GM12865 (cell line): ENCODE measurements around the gene IRX2.

Experiments
- DNase-seq: peaks from one replicate; pipeline ENCODE4 v3.0.0; 2010; ENCODE audit warnings: low read depth
- H3K4me3 ChIP-seq: 2 replicates; pipeline ENCODE4 v1.5.1; 2011; ENCODE audit warnings: mild to moderate bottlenecking, low read depth, low read length, control low read depth
- TF ChIP-seq, protein P1 (sequence below): IDR thresholded peaks from 2 replicates; pipeline ENCODE4 v1.5.1; 2011; ENCODE audit warnings: low read length, control low read depth, low read depth, inconsistent platforms; ENCODE audit not compliant: insufficient read depth; ENCODE audit errors: missing control alignments

Gene IRX2

DNA sequence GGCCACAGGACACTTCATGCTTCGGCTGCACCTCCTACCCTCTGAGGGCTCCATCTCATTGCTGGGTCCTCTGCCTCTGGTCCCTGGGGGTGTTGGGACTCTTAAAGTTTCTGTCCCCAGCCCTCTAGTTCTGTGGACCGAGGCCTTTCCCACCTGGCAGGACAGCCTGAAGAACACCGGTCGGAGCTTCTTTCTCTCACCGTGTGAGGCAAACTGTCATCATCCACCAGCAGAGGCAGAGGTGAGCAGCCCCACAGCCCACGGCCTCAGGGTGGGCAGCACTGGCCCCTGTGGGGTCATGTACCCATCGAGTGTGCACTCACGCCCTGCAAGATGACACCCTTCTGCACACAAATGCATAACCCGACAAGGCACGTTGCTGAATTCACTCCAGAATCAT lies 49.9 kb downstream of the IRX2 start:
- DNase-seq, result no peak
- TF ChIP-seq, protein P1, sequence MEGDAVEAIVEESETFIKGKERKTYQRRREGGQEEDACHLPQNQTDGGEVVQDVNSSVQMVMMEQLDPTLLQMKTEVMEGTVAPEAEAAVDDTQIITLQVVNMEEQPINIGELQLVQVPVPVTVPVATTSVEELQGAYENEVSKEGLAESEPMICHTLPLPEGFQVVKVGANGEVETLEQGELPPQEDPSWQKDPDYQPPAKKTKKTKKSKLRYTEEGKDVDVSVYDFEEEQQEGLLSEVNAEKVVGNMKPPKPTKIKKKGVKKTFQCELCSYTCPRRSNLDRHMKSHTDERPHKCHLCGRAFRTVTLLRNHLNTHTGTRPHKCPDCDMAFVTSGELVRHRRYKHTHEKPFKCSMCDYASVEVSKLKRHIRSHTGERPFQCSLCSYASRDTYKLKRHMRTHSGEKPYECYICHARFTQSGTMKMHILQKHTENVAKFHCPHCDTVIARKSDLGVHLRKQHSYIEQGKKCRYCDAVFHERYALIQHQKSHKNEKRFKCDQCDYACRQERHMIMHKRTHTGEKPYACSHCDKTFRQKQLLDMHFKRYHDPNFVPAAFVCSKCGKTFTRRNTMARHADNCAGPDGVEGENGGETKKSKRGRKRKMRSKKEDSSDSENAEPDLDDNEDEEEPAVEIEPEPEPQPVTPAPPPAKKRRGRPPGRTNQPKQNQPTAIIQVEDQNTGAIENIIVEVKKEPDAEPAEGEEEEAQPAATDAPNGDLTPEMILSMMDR, result no peak

DNA sequence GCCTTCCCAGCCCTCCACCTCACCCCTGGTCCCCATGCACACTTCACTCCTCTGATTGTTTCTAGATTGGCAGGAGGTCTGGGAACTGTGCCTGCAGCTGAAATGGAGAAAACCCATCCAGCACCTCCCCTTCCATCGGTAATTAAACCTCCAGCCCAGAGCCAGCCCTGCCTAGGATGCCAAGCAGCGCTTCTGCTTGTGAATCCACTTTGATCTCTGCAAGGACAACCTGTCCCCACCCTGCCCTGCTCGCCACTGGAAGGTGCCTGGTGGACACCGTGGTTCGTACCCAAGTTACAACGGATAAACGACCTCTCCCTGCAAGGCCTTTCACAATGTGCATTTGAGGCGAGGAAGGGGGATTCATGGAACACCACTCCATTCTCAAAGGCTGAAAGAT lies 50.6 kb downstream of the IRX2 start:
- no peak for DNase-seq
- TF ChIP-seq, protein P1, result no peak
- H3K4me3 ChIP-seq, result no peak overlapping the region

More for the DNA sequence above, 49.9 kb downstream of the IRX2 start:
- H3K4me3 ChIP-seq, result no peak overlapping the region

DNA sequence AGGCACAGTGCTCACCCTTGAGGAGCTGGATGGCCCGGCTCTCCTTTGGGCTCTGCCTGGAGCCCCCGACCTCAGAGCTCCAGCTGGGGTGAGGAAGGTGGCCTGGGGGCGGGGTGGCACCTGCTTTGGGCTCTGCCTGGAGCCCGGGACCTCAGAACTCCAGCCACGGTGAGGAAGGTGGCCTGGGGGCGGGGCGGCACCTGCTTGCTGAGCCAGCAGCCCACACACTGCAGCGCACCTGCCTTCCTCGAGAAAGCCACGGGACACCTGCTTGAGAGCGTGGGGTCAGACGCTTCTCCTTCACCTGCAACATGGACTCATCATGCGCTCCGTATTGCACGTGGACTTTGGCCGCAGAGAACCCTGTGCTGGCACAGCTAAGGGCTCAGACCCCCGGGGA lies 51.8 kb downstream of the IRX2 start:
- TF ChIP-seq, protein P1, result no peak
- H3K4me3 ChIP-seq, result no peak overlapping the region
- no peak for DNase-seq

DNA sequence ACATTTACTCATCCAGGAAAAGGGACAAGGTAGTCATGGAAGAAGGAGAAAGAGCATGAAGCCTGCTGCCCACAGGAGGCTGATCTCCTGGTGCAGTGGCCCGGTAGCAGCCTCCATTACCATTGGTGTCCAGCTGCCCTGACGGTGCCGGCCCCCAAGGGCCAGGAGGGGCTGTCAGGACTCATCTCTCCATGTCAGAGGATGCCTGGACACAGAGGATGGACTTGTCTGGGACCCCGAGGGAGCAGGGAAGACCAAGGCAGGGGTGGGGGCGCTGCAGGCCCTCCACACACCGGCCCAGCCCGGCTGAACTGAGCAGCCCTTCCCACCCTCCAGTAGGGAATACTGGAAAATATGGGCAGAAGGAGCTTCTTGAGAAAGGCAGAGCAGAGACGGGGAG lies 52.2 kb downstream of the IRX2 start:
- H3K4me3 ChIP-seq, result no peak overlapping the region
- TF ChIP-seq, protein P1, result no peak
- DNase-seq, result no peak

DNA sequence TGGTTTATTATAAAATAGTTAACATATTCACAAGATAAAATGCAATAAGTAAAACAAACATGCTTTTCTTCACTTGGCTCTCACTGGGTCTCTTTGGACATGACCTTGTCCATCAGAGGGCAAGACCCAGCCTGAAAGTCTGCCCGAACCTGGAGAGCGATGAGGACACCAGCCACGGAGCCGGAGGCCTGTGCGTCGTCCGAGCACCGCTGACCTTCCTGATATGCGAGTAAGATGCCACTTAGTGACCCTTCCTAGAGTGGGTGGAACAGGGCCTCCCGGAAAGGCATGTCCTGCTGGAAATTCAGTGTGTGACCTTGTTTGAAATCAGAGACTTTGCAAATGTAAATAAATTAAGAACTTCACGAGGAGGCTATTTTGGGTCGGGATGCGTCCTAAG lies 52.9 kb downstream of the IRX2 start:
- TF ChIP-seq, protein P1, result no peak
- DNase-seq, result no peak

DNA sequence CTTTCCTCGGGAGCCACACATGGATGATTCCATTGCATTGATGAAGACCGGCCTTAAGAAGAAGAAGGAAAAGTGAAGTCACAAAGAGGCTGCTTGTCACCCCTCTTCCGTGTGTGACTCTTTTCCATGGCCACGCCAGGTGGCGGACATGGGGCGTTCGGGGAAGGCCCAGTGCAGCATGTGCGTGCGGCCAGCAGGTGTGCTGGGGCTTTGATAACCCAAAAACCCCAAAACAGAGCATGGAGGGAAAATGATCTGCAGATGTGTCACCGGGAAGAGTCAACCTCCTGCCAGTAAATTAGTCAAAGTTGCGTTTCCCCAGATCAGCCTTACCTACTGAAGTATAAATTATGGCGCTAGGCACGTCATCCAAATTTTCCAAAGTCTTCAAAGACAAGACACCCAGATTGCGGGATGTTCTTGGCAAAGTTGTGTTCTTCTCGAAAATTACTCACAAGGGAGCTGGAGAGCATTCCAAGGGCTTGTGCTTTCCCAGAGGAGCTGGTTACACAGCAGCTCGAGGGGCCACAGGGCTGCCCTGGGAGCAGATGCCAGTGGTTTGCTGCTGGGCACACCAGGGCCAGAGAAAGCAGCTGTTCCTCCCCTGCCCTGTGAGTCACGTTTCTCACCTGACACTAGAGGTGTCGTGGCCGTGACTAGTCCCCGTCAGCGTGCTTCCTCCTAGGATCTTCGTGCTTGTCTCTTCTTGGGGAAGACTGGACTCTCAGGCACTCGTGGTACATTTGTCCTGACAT lies 53.9 kb downstream of the IRX2 start:
- H3K4me3 ChIP-seq, result no peak overlapping the region
- TF ChIP-seq, protein P1, result no peak
- no peak for DNase-seq

More for the DNA sequence above, 52.9 kb downstream of the IRX2 start:
- no peak overlapping the region for H3K4me3 ChIP-seq

DNA sequence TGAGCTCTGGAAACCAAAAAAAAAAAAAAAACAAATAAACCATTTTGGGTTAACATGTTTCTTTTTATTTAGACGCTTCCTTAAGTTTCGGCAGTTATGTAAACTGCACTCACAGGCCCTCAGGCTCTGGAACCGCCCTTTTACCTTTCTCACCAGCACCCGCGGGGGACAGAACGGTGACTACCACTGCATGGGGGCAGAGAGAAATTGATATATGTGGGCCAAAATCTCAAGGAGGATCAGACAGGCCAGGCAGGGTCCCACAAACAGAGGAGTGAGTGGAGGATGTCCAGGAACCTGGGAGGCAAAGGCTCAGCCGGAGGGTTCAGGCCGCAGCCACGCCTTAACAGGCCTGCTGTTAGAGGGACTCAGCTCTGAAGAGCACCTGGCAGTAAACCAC lies 54.4 kb downstream of the IRX2 start:
- DNase-seq, result no peak
- no peak overlapping the region for H3K4me3 ChIP-seq
- TF ChIP-seq, protein P1, result no peak
